ENCODE data around the gene PPP1R12B.
"Not testable (repeated sequence)": the region's sequence is repeated elsewhere in the genome, so short reads cannot be mapped to it uniquely, and the experiment has no call there.

The PPP1R12B gene

GRCh38 chr1:202405928-202406327 lies 57.4 kb downstream of the PPP1R12B start:
- no peak for DNase-seq

GRCh38 chr1:202406896-202407295 lies 58.4 kb downstream of the PPP1R12B start:
- not testable (repeated sequence) for DNase-seq

GRCh38 chr1:202407378-202407777 lies 58.9 kb downstream of the PPP1R12B start:
- not testable (repeated sequence) for DNase-seq

GRCh38 chr1:202410251-202410650 lies 61.8 kb downstream of the PPP1R12B start:
- not testable (repeated sequence) for DNase-seq

- not testable (repeated sequence) for DNase-seq
Measured at GRCh38 chr1:202410854-202411357, 62.4 kb downstream of the PPP1R12B start.

GRCh38 chr1:202411422-202411821 lies 62.9 kb downstream of the PPP1R12B start:
- no peak for DNase-seq

- DNase-seq = not testable (repeated sequence)
Measured at GRCh38 chr1:202412421-202412820, 63.9 kb downstream of the PPP1R12B start.

- DNase-seq = no peak
Measured at GRCh38 chr1:202416641-202417040, 68.1 kb downstream of the PPP1R12B start.

GRCh38 chr1:202417141-202417540 lies 68.6 kb downstream of the PPP1R12B start:
- not testable (repeated sequence) for DNase-seq

GRCh38 chr1:202417762-202418201 lies 69.3 kb downstream of the PPP1R12B start:
- not testable (repeated sequence) for DNase-seq

- not testable (repeated sequence) for DNase-seq
Measured at GRCh38 chr1:202419731-202420130, 71.2 kb downstream of the PPP1R12B start.

GRCh38 chr1:202420422-202421094 lies 72.1 kb downstream of the PPP1R12B start:
- DNase-seq = not testable (repeated sequence)

GRCh38 chr1:202422709-202423108 lies 74.2 kb downstream of the PPP1R12B start:
- not testable (repeated sequence) for DNase-seq

- DNase-seq = not testable (repeated sequence)
Measured at GRCh38 chr1:202424260-202424659, 75.8 kb downstream of the PPP1R12B start.

GRCh38 chr1:202430111-202430510 lies 81.6 kb downstream of the PPP1R12B start:
- DNase-seq = not testable (repeated sequence)

- not testable (repeated sequence) for DNase-seq
Measured at GRCh38 chr1:202432338-202432737, 83.8 kb downstream of the PPP1R12B start.

- no peak for DNase-seq
Measured at GRCh38 chr1:202433155-202434043, 84.9 kb downstream of the PPP1R12B start.

- DNase-seq = no peak
Measured at GRCh38 chr1:202434059-202434458, 85.6 kb downstream of the PPP1R12B start.

GRCh38 chr1:202438393-202439174 lies 90.1 kb downstream of the PPP1R12B start:
- no peak for DNase-seq

GRCh38 chr1:202439308-202439707 lies 90.8 kb downstream of the PPP1R12B start:
- no peak for DNase-seq

GRCh38 chr1:202448140-202448539 lies 99.6 kb downstream of the PPP1R12B start:
- DNase-seq = not testable (repeated sequence)

GRCh38 chr1:202451641-202452040 lies 103.1 kb downstream of the PPP1R12B start:
- DNase-seq = not testable (repeated sequence)

- DNase-seq = no peak
Measured at GRCh38 chr1:202452508-202452907, 104.0 kb downstream of the PPP1R12B start.

Data from COR-L47 (cell line).